Endometrial microvascular endothelial cells (primary cell): ENCODE measurements around the gene RASGRP3. TPM values are rescaled to one million over a fixed set of nuclear protein-coding genes. Genes with fewer than 3 reads are reported as not detected.

Source experiments
- in situ Hi-C: cut with HindIII; loops from 2 replicates; pipeline ENCODE4 v1.10.0; 2017; ENCODE audit warnings: low sequenced_read_pairs, low pct_unique_long_range_greater_than_20kb; ENCODE audit errors: inconsistent ontology term
- total RNA-seq: library from RNA; depleted of rRNA; stranded (reverse); fragments of >200 nt; gene quantifications from one replicate; pipeline ENCODE4 v1.2.3, GENCODE V29; 2015; ENCODE audit errors: inconsistent ontology term

RASGRP3 gene
- total RNA-seq, 1 donor from 2014 or later: 50.1 TPM

- in situ Hi-C loops: no loop called here
Observed at GRCh38 chr2:33552758-33553461, 76.5 kb downstream of the RASGRP3 start.

- in situ Hi-C loops: no loop called here
Observed at GRCh38 chr2:33555681-33556080, 79.2 kb downstream of the RASGRP3 start.

DNA sequence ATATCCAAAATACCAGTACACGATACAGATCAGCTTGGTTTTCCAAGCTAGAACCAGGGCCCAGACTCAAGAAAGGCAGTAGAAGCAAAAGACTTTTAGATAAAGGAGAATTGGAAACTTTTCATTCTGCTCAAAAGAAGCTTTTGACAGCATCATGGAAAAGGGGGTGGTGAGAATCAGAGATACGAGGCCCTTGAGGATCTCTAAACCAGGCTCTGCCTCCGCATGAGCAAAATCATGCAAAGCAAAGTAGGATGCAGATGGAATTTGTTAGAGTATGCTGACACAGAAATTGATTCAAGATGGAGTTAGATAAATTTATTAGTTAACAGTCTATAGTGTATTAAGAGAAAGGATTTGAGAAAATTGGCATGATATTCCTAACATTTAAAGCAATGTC lies 82.9 kb downstream of the RASGRP3 start:
- in situ Hi-C loops: no loop called here

DNA sequence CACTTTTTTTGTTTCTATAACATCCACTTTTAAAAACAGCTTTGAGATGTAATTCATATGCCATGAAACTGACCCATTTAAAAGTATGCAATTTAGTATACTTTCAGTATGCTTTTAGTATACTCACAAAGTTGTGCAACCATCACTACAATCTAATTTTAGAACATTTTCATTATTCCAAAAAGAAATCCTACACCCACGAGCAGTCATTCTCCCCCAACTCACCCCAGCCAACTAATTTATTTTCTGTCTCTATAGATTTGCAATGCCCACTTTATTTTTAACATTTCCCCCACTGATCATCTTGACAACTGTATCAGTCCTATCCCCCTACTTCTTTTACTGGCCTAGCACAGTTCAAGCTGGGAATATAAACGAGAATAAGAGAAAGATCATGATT lies 83.6 kb downstream of the RASGRP3 start:
- in situ Hi-C loops: no loop called here

GRCh38 chr2:33561872-33562271 lies 85.4 kb downstream of the RASGRP3 start:
- in situ Hi-C loops: no loop called here

- in situ Hi-C loops: loop anchor here (10.0 kb wide), 1 partner anchor 136 kb away; no protein-coding TSS in a partner anchor
Observed at GRCh38 chr2:33570681-33571080, 94.2 kb downstream of the RASGRP3 start.

DNA sequence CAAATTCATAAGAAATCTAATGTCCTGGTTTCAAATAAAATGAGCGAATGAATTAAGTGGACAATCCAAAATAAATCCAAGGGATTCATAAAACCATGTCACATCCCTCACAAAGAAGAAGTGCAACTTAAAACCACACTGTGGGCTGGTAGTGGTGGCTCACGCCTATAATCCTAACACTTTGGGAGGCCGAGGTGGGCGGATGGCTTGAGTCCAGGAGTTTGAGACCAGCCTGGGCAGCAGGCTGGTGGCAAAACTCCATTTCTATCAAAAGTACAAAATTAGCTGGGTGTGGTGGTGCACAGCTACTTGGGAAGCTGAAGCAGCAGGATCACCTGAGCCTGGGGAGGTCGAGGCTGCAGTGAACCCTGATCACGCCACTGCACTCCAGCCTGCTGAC lies 97.2 kb downstream of the RASGRP3 start:
- in situ Hi-C loops: loop anchor here (10.0 kb wide), 1 partner anchor 139 kb away; no protein-coding TSS in a partner anchor

- in situ Hi-C loops: loop anchor here (10.0 kb wide), 1 partner anchor 142 kb away; no protein-coding TSS in a partner anchor
Observed at GRCh38 chr2:33577084-33577483, 100.6 kb downstream of the RASGRP3 start.

DNA sequence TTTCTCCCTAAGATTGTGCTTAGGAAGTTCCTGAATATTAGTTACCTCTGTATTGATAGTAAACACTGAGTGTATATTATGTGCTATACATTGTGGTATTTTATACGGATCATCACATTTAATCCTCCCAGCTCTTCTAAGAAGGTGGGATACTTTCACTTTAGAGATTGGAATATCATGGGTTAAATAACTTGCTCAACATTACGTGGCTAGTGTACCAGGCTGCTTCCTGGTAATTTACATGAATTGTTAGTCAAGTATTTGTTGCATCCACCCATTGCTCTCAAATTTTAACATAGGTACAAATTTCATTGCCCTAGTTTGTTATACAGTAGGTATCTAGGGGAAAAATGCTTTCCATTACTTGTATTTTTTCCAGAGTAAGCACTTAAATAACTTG lies 101.2 kb downstream of the RASGRP3 start:
- in situ Hi-C loops: loop anchor here (10.0 kb wide), 1 partner anchor 143 kb away; no protein-coding TSS in a partner anchor

- in situ Hi-C loops: loop anchor here (10.0 kb wide), 1 partner anchor 144 kb away; no protein-coding TSS in a partner anchor
Observed at GRCh38 chr2:33579227-33579626, 102.8 kb downstream of the RASGRP3 start.

- in situ Hi-C loops: no loop called here
Observed at GRCh38 chr2:33581872-33582271, 105.4 kb downstream of the RASGRP3 start.

DNA sequence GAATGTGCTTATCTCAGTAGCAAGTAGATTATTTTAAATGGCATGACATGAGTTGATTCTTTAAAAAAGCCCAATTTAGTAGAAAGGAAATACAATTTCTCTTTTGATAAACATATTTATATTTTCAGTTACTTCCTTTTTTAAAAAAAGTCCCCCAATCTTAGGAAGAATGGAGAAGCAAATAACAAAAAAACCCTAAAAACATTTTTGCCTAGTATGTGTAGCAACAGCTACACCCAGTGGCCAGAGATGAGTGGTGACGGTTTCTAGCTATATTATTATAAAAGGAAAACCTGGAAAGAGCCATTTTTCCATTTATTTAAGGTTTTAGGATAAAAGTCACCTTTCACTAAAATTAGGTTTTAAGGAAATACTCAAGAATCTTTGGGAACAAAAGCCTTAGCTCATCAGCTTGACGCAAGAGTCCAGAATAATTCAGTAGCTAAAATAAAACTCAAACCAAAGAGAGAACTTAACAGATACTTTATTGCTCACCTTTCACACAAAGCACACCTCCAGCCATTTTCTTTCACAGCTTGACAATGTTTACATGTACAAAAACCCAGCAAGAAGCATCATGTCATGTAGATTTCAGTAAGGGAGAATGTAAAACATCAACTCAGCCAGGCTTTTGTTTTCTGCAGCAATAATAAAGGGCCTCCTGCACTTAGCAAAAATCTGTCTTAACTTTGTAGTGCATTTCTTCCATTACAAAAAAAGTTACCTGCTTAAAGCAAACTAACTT lies 106.9 kb downstream of the RASGRP3 start:
- in situ Hi-C loops: no loop called here

DNA sequence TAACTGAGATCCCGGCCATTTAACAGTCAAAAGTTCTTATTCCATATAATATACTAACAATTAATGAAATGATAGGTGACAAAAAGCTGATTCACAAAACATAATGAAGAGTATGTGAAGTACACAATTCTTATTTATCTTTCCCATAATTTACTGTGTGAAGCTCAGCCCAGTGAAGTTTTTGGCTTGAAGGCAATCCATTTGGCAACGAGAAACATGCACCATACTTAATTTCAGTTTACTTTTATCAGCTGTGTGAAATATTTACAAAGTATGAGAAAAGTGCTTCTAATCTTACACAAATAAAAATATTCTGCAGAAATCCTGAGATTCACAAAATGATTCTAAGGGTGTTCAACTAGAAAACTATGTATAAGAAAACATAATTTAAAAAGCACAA lies 110.3 kb downstream of the RASGRP3 start:
- in situ Hi-C loops: no loop called here

DNA sequence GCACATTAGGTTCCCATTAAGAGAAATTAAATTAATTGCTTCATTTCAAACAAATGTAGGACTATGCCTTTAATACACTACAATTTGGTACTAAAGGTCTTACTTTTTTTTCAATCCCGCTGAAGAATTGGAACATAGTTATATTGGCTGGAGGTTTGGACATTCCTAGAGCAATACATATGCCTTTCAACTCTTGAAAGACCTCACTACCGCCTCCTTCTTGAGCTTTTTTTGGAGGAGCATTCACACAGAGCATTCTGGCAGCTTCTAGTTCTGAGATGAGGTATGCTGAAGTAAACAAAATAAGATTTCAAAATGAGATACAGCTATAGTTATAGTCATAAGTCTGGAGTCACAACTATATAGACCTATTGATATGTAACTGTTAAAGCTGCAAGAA lies 111.8 kb downstream of the RASGRP3 start:
- in situ Hi-C loops: no loop called here

GRCh38 chr2:33589444-33589843 lies 113.0 kb downstream of the RASGRP3 start:
- in situ Hi-C loops: no loop called here

- in situ Hi-C loops: no loop called here
Observed at GRCh38 chr2:33595385-33595784, 118.9 kb downstream of the RASGRP3 start.

GRCh38 chr2:33597026-33597425 lies 120.6 kb downstream of the RASGRP3 start:
- in situ Hi-C loops: no loop called here

DNA sequence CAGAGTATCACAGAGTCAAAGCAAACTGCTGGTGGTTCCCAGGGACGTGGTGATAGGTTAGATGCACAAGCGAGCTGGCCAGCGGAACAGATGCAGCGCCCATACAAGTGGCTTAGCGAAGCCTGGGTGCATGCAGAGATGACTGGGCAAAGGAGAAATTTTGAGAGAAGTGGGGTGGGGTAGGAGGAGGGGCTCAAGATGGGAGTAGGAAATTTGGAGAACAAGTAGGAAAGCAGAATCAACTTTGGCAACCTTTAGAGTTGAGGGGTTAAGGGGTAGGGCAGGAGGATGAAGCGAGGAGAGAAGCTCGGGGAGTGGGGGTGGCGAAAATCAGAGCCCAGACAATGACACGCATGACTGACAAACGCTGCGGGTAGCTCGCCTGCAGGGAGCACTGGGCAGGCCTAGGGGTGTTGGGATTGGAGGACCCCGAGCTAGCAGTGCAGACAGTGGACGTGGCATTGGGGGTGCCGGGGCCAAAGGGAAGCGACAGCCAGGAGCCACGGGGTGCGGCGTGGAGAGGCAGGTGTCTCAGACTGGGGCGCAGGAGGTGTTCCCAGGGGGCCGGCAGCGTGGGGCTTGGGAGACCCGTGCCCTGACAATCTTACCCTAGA lies 122.2 kb downstream of the RASGRP3 start:
- in situ Hi-C loops: no loop called here

DNA sequence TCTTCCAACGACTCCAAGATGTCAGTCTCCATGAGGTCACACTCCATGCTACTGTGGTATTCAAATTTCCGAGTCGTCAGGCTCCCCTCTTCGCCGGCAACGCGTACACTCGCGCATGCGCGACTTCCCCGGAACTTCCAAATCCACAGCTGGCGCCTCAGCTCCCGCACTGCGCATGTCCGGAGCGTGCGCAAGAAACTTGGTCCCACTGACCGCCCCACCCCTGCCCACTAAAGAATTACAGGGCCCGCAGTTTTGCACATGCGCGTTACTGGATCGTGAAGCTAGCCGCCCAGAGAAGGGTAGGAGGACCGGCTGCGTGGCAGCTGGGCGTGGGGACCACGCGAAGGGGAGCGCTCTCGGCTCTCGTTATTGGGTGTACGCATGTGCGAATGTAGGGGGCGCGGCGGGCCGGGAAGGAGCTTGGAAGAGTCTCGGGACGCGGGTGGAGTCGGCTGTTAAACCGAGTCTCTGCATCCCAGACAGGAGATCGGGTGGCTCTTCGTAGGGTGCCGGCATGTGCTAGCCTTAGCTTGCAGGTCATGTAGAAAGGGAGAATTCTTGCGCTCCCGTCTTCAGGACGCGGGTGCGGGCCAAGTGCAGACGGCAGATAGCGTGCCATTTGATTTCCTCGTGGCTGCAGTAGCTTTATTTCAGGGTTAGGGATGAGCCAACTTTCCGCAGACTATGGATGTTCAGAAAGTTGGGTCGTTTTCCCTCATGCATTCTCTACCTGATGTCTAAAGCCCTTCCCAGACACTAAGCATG lies 122.9 kb downstream of the RASGRP3 start, which contains the start of gene FAM98A:
TSS of gene FAM98A (minus strand) at position 125 of the 768 bp plus-strand sequence. CDS start at position 47, 78 bp downstream.
- in situ Hi-C loops: no loop called here
